Tibial nerve (tissue), 4 donors: ENCODE measurements around the gene EYS. TPM values are rescaled to one million over a fixed set of nuclear protein-coding genes. Genes with fewer than 3 reads are reported as not detected.

Experiments
- DNase-seq, 2 donors: peaks; one replicate each; pipeline ENCODE4 v3.0.0-alpha.2; 2019; ENCODE audit warnings: low spot score in 2 of 2
- H3K27ac ChIP-seq, 4 donors: fragments of 200-600 bp; sonication (generic) in 3 of 4; one replicate each; pipeline ENCODE4 v1.5.1; 2017 to 2019; ENCODE audit warnings: mild to moderate bottlenecking in 1 of 4
- H3K27me3 ChIP-seq, 2 donors: fragments of 200-600 bp; sonication (generic) in 1 of 2; one replicate each; pipeline versions ENCODE4 v1.5.1 to v1.6.0; 2017 to 2019
- H3K36me3 ChIP-seq, 3 donors: fragments of 200-600 bp; sonication (generic); one replicate each; pipeline ENCODE4 v1.5.1; 2018 to 2019
- H3K4me1 ChIP-seq, 4 donors: fragments of 200-600 bp; sonication (generic) in 3 of 4; one replicate each; pipeline ENCODE4 v1.5.1; 2017 to 2019
- H3K4me3 ChIP-seq, 4 donors: fragments of 200-600 bp; sonication (generic) in 3 of 4; one replicate each; pipeline ENCODE4 v1.5.1; 2017 to 2019; ENCODE audit warnings: mild to moderate bottlenecking in 1 of 4, moderate library complexity in 1 of 4
- H3K9me3 ChIP-seq, 4 donors: fragments of 200-600 bp; sonication (generic) in 3 of 4; one replicate each; pipeline ENCODE4 v1.5.1; 2017 to 2019
- EP300 ChIP-seq, 2 donors: sonication (generic); formaldehyde crosslinking; IDR thresholded peaks; one replicate each; pipeline ENCODE4 v1.6.1; 2017; ENCODE audit warnings: antibody characterized with exemption in 2 of 2, mild to moderate bottlenecking in 1 of 2
- POLR2A ChIP-seq, 2 donors: fragments of 450-650 bp; IDR thresholded peaks; one replicate each; pipeline ENCODE4 v1.6.1; 2017; ENCODE audit warnings: antibody characterized with exemption in 2 of 2, mild to moderate bottlenecking in 2 of 2, moderate library complexity in 2 of 2
- WGBS, 2 donors: methylation state at CpG; one replicate each; pipeline ENCODE4 v1.1.5; 2018; 5-methylcytosine and 5-hydroxymethylcytosine counted together
- total RNA-seq, 4 donors: library from RNA; depleted of rRNA; stranded (reverse); fragments of >200 nt; gene quantifications; one replicate each; pipeline ENCODE4 v1.1.0, GENCODE V29; 2016
- TF ChIP-seq, protein P1 (sequence below), 5 experiments: fragments of 200-600 bp in 3 of 5; fragments of 450-650 bp in 2 of 5; sonication (generic) in 3 of 5; IDR thresholded peaks; one replicate each; pipeline ENCODE4 v1.5.1; 2016 to 2019; ENCODE audit warnings: antibody characterized with exemption in 5 of 5, mild to moderate bottlenecking in 3 of 5, moderate library complexity in 2 of 5

The EYS gene
- total RNA-seq, 4 donors from 2014 or later: under 0.01 to 4.5 (median 0.39) TPM; not detected in 1

DNA sequence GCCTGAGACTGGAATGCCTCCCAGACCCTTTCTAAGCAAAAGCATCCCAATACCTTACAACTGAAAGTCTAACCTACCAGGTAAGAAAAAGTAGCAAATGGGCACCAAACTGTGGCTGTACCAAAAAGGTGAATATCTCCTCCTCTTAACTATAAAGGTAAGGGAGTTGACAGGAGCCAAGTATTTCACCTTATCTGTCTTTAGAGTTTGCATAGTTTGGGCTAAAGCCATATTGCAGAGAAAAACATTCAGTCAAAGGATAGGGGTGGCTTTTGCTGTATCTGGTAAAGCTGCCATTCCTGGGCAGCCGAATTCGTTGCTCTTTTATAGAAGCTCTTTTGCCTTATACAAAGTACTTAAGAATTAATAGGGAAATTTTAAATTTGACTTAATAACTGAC lies 2033.3 kb downstream of the EYS start:
- H3K27me3 ChIP-seq: no peaks in the 10 kb centered on the region
- DNase-seq: no peak
- H3K36me3 ChIP-seq: peaks cover 0 to 14% (median 0%) of the 10 kb centered on the region in 3 donors
- H3K27ac ChIP-seq: no peak overlapping the region
- H3K4me1 ChIP-seq: peaks cover 0 to 56% (median 10%) of the 10 kb centered on the region in 4 donors
- H3K4me3 ChIP-seq: no peak overlapping the region
- TF ChIP-seq EP300 (IDR thresholded peaks at IDR 0.05): no peak
- TF ChIP-seq POLR2A (IDR thresholded peaks at IDR 0.05): no peak
- TF ChIP-seq, protein P1, sequence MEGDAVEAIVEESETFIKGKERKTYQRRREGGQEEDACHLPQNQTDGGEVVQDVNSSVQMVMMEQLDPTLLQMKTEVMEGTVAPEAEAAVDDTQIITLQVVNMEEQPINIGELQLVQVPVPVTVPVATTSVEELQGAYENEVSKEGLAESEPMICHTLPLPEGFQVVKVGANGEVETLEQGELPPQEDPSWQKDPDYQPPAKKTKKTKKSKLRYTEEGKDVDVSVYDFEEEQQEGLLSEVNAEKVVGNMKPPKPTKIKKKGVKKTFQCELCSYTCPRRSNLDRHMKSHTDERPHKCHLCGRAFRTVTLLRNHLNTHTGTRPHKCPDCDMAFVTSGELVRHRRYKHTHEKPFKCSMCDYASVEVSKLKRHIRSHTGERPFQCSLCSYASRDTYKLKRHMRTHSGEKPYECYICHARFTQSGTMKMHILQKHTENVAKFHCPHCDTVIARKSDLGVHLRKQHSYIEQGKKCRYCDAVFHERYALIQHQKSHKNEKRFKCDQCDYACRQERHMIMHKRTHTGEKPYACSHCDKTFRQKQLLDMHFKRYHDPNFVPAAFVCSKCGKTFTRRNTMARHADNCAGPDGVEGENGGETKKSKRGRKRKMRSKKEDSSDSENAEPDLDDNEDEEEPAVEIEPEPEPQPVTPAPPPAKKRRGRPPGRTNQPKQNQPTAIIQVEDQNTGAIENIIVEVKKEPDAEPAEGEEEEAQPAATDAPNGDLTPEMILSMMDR (IDR thresholded peaks at IDR 0.05): no peak
- 92 to 97% methylated on average over 2 of the region's 2 CpGs for WGBS, 2 donors
- no peaks in the 10 kb centered on the region for H3K9me3 ChIP-seq

DNA sequence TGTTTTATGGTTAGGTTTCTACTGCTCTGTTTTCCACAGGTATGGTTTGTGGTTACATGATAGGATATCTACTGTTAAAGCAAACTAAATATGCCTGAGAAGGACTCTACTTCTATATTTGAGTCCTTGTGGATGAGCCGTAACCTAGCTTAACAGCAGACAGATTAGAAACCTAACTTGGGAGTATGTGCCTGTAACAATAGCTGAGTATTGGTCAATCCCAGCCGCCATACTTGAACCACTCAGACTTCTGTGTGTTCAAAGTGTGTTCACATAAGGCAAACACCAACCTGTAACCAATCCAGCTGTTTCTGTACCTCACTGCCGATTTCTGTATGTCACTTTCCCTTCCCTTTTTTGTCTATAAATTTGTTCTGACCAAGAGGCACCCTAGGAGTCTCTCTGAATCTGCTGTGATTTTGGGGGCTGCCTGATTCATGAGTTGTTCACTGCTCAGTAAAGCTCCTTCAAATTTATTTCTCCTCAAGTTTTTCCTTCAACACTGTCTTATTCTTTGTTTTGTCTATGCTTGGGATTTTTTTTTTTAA lies 2034.4 kb downstream of the EYS start:
- no peak for DNase-seq
- Histone ChIP-seq H3K27ac (no peak overlapping the region), H3K4me3 (no peak overlapping the region), H3K9me3 (no peaks in the 10 kb centered on the region), H3K27me3 (no peaks in the 10 kb centered on the region), H3K36me3 (peaks cover 0 to 14% (median 0%) of the 10 kb centered on the region in 3 donors), H3K4me1 (peaks cover 0 to 53% (median 9%) of the 10 kb centered on the region in 4 donors)
- 92 to 95% methylated on average over 3 of the region's 3 CpGs for WGBS, 2 donors
- no peak for TF ChIP-seq POLR2A (IDR thresholded peaks at IDR 0.05)
- no peak for TF ChIP-seq EP300 (IDR thresholded peaks at IDR 0.05)
- TF ChIP-seq, protein P1 (IDR thresholded peaks at IDR 0.05): no peak

DNA sequence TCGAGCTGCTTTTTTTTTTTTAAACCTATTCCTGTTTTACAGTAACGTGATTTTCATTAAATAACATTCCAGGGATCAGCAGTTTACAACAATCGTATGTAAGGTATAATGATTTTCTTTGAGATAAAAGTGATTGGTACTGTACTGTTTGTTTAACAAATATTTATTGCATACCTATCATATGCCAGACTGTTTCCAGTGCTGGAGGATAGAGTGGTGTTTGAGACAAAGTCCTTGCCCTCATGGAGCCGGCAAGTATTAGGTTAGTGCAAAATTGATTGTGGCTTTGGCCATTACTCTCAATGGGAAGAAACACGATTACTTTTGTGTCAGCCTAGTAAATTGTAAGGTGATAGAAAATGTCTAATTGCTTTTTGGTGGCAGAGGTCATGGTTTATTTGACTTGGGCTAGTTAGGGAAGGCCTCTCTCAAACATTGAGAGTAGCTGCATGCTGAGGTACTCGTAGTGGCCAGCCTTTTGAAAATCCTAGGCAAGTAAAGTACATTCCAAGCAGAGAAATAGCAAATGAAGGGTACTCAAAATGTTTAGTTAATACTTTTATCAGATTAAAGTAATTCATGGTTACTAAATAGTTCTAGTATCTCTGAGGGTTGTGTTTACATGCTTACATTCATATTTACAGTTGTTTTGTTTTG lies 2035.8 kb downstream of the EYS start:
- no peak overlapping the region for H3K27ac ChIP-seq
- no peak overlapping the region for H3K4me3 ChIP-seq
- H3K27me3 ChIP-seq: no peaks in the 10 kb centered on the region
- DNase-seq: no peak
- no peaks in the 10 kb centered on the region for H3K9me3 ChIP-seq
- 67 to 76% methylated on average over 6 of the region's 6 CpGs for WGBS, 2 donors
- no peak for TF ChIP-seq POLR2A (IDR thresholded peaks at IDR 0.05)
- TF ChIP-seq EP300 (IDR thresholded peaks at IDR 0.05): no peak
- peaks cover 0 to 14% (median 0%) of the 10 kb centered on the region in 3 donors for H3K36me3 ChIP-seq
- peaks cover 0 to 43% (median 3%) of the 10 kb centered on the region in 4 donors for H3K4me1 ChIP-seq
